ENCODE data around the gene HLCS.
A peak's percentile ranks its signal among the peaks of the same experiment; 100 is the strongest.
"Not testable (repeated sequence)": the region's sequence is repeated elsewhere in the genome, so short reads cannot be mapped to it uniquely, and the experiment has no call there.

The HLCS gene

GRCh38 chr21:36955783-36956182 is 10.7 kb downstream of the HLCS start:
- no peak for DNase-seq

GRCh38 chr21:36952331-36952730 is 14.1 kb downstream of the HLCS start:
- not testable (repeated sequence) for DNase-seq

- DNase-seq: no peak
Measured at GRCh38 chr21:36949171-36950141, 17.0 kb downstream of the HLCS start.

DNA sequence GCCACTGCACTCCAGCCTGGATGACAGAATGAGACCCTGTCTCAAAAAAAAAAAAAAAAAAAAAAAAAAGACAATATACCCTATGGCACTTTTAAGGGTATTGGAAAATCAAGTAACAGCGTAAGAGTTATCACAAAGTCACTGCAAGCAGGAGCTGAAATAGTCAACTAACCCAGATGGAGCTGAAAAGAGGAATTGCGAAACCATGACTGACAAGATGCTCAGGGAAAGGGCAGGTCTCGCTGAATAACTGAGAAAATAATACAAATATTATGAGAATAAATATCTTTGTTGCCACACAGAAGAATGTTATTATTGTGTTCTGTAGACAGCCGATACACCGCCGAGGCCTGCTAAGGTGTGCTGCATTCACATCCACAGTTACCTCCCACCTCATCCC is 17.8 kb downstream of the HLCS start:
- no peak for DNase-seq

- no peak for DNase-seq
Measured at GRCh38 chr21:36946949-36947356, 19.5 kb downstream of the HLCS start.

- no peak for DNase-seq
Measured at GRCh38 chr21:36945496-36946138, 20.9 kb downstream of the HLCS start.

- DNase-seq: no peak
Measured at GRCh38 chr21:36936361-36937135, 29.9 kb downstream of the HLCS start.

DNA sequence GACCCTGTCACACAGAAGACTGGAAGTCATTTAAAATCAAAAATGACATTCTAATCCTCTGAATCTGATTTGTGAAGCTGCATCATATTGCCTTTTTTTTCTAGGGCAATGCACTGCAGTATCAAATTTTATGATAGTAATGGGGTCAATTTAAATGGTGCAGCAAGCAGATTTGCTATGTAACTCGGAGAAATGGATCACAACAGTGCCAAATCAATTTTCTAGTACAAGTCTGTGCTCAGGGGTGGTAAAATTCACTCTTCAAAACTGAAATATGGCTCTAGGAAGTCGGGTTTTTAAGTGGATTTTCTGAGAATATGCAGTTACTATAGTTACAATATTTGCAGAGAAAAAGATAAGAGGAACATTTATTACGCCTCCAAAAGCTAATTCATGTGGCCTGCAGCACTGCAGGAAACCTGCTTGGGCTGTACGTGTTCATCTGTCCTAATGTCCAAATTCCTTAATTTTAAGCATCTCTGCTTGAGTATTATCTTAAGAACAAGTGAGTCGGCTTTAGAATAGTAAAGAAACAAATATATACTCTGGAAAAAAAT is 31.5 kb downstream of the HLCS start:
- DNase-seq: no peak

DNA sequence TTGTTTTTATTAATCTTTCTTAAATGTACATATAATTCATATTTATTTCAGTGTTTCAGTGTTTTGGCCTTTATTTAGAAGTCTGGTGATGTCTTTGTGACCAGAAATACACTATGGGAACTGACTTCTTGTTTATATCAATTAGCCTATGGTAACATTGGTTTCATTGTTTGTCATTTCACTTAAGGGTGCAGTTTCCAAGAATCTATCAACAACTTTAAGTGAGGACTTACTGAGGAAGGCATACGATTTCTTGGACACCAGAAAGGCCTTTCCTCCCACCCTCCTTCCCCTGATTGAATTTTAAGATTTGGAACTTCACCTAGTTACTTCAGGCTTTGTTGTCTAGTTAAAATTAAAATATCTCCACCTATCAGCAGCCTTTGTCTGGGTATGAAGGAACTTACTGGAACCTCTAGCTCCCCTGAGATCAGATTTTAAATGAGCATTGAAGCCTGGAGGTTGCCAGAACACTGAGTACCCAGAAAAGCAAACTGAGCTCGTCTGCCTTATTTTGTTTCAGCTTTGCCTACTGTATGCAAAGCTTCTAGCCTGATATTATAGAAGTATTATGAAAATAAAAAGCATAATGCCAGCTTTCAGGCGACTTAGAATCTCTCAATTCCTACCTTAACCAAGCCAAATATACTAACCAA is 34.2 kb downstream of the HLCS start:
- DNase-seq: no peak

DNA sequence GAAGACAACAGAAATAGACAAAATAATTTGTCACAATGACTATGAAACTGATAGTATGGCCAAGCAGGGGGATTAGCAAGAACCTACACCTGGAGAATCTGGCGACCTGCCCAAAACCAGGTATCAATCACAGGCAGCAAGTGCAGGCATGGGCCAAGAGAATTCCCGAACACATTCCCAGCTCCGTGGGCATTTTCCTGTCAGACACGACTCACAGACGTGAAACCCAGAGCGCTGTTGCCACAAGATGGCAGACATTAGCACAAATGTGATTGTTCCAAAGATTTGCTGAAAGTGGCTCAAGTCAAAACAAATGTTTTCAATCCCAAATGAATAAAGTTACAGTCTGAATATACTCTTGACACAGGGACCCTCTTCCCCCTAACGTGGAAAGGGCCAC is 36.8 kb downstream of the HLCS start:
- DNase-seq: no peak

GRCh38 chr21:36928960-36929359 is 37.5 kb downstream of the HLCS start:
- no peak for DNase-seq

DNA sequence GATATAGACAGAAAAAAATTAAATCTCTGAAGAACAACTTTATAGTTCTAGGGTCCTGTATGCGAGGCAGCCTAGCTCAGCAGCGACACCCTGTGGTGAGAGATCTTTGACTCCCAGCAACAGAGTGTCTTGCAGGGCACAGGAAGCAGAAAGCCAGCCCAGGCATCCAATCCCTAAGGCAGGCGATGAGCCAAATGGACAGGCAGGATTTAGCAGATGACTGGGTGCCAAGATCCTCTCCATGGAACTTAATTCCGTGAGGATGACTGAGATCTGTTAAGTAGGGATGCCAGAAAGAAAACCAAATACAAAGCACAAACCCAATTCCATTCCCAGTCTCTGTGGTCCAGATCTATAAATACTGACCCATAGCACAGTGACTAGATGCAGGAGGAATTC is 38.8 kb downstream of the HLCS start:
- peak; percentile 73 for DNase-seq

DNA sequence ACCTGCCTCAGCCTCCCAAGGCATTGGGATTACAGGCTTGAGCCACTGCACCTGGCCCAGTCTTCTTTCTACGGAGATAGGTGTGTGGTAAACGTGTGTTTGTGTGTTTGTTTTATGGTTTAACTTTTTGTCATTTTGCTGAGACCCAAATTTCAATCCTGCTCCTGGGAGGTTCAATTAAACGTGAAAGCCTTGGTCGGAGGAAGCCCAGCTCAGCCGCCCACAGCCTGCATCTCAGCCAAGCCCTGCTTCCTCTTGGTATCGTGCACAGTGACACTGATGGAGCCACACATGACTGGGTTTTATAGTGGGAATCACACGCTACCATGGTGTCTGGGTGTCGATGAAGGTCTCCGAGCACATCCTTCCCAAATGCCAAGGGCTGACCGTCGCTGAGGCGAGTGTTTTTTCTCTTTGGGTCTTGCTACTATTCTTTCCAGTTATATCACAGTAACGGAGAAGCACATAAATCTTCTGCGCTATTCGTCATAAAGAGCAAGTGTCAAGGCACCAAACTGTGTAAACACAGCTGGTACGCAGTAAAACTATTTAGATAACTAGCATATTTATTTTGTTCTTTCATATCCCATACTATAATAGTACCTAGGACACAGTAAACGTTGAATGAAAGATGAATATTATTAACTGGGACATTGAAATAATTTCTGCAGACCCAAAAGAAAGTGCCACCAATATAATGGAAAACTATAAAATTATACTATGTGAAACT is 39.3 kb downstream of the HLCS start:
- DNase-seq: no peak

DNA sequence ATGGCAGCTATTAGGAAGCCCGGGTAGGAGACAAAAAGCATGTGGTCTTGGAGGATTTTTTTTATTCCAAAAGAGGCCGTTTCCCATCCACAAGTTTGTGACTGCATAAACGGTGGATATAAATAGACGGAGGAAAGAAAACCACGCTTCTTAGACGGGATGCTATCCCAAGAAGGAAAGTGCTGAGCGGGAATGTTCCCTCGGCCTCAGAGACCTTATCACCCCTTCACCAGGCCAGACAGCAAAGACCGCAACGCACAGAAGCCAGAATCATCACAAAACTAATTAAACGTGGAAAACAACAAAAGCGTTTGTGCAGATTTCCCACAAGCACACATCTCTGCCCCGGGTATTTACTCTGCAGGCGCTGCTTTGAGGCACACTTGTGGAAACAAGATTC is 43.2 kb downstream of the HLCS start:
- DNase-seq: no peak

DNA sequence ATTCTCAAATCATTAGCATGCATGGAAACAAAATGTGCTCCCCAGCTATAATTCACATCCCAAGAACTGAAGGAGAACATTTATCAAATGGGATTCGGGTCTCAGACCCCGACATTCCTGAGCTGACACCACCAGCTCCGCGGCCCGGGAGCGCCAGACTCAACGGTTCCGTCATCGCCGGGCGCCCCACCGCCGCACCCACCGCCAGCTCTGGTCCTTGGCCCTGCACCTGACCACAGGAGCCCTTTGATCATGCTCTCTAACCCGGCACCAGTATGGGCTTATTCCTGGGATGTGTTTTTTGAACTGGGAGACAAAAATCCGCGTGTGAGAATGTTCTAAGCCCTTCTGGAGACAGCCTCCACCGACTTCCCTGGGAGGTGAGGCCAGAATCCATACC is 43.6 kb downstream of the HLCS start:
- DNase-seq: no peak

DNA sequence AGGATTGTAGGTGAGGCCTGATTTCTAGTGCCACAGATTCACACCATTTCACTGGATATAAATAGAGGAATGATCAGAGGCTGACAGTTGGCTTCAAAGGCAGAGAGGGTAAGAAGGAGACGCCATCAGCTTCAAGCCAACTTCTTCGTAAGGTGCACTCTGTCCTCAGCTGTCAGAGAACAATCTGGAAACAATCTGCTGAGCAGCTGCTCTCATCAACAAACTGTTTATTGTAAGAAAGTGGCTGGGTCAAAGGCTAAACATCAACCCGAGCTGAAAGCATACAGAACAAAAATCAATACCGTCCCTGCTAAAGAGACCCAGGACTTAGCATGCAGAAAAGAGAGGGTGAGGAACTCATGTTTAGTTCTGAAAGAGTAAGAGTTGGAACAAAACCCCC is 48.2 kb downstream of the HLCS start:
- no peak for DNase-seq

GRCh38 chr21:36917471-36918158 is 48.9 kb downstream of the HLCS start:
- DNase-seq: no peak

DNA sequence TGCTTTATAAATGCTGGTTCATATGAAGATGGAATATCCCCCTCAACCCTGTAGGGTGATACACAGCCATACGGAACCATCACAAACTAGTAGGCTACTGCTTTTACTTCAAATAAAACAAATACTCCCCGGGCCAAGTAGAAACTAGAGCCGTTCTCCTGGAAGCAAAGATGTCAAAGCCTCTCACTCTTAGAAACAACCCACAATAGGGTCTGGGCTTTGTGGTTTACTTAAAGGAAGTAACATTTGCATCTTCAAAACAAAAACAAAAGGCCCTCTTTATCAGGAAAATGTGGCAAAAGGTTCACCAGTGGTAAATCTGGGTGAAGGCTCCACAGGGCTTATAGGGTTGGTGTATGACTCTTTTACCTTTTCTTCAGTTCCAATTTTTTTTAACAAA is 49.8 kb downstream of the HLCS start:
- DNase-seq: no peak

GRCh38 chr21:36915696-36916245 is 50.7 kb downstream of the HLCS start:
- no peak for DNase-seq

DNA sequence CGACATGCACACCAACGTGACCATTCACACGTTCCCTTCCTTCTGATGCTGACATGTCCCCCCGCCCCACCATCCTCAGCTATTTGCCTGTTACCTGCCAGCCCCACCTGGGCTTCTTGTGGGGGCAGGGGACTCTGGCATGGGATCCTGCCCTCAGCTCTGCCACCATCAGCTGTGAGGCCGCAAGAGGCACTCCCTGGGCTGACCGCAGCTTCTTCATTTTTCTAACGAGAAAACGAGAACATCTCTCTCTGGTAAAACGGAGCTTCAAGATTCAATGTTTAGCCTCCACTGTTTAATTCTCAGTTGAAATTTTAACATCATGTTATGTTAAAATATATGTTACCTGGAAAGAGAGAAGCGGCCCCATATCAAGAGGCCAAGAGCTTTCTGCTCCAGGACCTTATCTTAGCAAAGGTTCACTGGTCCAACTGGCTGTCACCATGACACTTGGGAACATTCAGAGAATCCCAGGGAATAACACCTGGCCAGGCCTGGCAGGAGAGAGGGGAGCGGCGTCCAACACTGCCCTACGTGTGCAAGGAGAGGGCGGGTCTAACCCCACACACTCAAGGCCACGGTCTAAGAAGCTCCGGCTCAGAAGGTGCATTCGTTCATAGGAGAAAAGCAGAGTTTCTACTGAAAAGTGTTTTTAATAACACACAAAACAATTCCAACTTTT is 51.3 kb downstream of the HLCS start:
- DNase-seq: no peak
